ENCODE data around the gene RAB6B. TPM values are rescaled to one million over a fixed set of nuclear protein-coding genes. Genes with fewer than 3 reads are reported as not detected.

RAB6B gene
- total and polyA plus RNA-seq, 2 experiments from 2014 or later, result 2.6 to 3.0 TPM

DNA sequence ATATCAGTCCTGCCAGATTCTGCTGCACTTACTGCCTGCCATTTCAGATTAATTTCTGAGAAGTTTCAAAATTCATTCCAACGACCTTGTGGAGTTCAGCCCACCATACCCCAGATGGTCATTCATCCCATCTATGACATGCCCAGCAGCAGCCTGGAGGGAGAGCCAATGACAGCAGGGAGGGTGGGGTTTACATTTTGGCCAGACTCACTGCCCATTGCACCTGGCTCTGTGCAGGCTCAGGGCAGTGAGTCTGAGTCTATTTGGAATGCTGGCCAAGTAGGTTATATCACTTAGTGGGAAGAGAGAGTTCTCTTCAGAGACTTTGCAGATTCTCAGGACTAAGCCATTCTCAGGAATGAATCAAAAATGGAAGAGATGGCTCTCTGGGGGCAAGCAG, 68.5 kb downstream of the RAB6B start:
- H3K27me3 ChIP-seq, result no peaks in the 10 kb centered on the region
- DNase-seq (ENCODE audit: low read depth in 1 of 2, low spot score in 1 of 2), result no peak
- no peak overlapping the region for H3K27ac ChIP-seq
- no peak for TF ChIP-seq CTCF (IDR thresholded peaks at IDR 0.05; ENCODE audit: low read depth, low read length)
- no peaks in the 10 kb centered on the region for H3K36me3 ChIP-seq
- no peaks in the 10 kb centered on the region for H3K4me1 ChIP-seq (ENCODE audit: low read depth)
- no peaks in the 10 kb centered on the region for H3K9me3 ChIP-seq (ENCODE audit: low read depth)
- no peak overlapping the region for H3K4me3 ChIP-seq

- no peak overlapping the region for H3K4me3 ChIP-seq
- peaks cover 3% of the 10 kb centered on the region for H3K36me3 ChIP-seq
- no peak for DNase-seq (ENCODE audit: low read depth in 1 of 2, low spot score in 1 of 2)
- no peaks in the 10 kb centered on the region for H3K27me3 ChIP-seq
- H3K9me3 ChIP-seq (ENCODE audit: low read depth), result no peaks in the 10 kb centered on the region
- TF ChIP-seq CTCF (IDR thresholded peaks at IDR 0.05; ENCODE audit: low read depth, low read length), result no peak
- no peak overlapping the region for H3K27ac ChIP-seq
- H3K4me1 ChIP-seq (ENCODE audit: low read depth), result no peaks in the 10 kb centered on the region
These were observed 69.5 kb downstream of the RAB6B start for GRCh38 chr3:133825969-133826727.

DNA sequence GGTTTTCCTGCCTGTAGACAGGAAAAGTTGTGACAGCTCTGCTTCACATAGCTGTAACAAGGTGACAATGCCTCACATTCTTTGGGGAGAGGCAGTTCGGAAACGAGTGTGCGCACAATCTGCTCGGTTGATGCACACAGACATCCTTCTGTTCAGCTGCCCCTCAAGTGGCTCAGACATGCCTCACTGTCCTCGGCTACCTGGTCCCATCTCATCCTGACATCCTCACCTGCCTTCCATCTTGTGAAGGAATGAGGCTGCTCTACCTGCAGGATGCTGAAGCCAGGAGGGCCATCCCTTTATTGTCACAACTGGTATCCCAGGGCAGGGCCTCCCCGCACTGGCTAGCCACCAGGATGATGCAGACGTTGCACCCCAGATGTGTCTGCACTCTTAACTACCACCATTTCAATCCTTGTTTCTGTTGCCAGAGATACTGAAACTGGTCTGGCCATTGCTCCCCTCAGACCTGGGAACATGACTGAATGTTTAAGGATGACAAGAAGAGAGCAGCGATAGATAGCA, 70.7 kb downstream of the RAB6B start:
- no peak for DNase-seq (ENCODE audit: low read depth in 1 of 2, low spot score in 1 of 2)
- Histone ChIP-seq H3K27me3 (no peaks in the 10 kb centered on the region), H3K4me1 (ENCODE audit: low read depth) (no peaks in the 10 kb centered on the region), H3K36me3 (peaks cover 14% of the 10 kb centered on the region), H3K9me3 (ENCODE audit: low read depth) (no peaks in the 10 kb centered on the region), H3K4me3 (no peak overlapping the region), H3K27ac (no peak overlapping the region)
- TF ChIP-seq CTCF (IDR thresholded peaks at IDR 0.05; ENCODE audit: low read depth, low read length), result no peak

DNA sequence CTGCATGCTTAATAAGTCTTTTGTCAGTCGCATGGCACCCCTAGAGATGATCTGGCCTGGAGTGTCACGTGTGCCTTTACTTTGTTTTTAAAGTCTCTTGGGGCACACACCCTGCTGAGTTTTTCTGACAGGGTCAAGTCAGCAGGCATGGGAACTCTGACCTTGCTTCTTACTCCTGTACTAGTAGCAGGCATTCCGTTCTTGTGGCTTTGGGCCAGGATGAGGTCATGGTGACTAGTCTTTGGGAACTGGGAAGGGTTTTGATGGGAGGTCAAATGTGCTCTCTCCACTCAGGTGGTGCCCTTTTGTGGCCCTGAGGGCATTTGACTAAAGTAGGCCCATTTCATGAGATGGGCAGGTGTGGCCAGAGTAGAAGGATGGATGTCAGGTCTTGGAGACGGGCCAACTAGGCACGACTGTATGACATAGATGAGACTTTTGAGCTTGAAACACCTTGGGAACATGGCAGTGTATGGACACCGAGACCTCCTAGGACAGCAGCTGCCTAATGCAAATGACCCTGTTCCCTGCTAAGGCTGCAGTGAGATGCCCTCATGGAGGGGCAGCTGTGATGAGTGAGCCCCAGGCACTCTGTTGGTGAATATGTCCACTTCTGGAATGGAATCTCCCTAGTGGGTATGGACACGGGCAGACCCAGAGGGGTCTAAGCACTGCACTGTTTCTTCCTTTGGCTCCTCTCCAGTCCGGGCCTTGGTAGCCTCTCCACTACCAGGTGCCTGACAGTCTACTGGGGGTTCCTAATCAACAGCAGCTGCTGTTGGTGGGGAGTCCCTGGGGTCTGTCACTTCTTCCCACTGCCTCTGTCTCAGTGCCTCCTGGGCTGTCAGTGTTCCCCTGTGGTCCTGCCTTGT, 73.7 kb downstream of the RAB6B start:
- no peaks in the 10 kb centered on the region for H3K27me3 ChIP-seq
- H3K27ac ChIP-seq, result no peak overlapping the region
- H3K4me1 ChIP-seq (ENCODE audit: low read depth), result no peaks in the 10 kb centered on the region
- peak; percentile 39 to 70 for DNase-seq (ENCODE audit: low read depth in 1 of 2, low spot score in 1 of 2)
- no peaks in the 10 kb centered on the region for H3K9me3 ChIP-seq (ENCODE audit: low read depth)
- no peak overlapping the region for H3K4me3 ChIP-seq
- peaks cover 27% of the 10 kb centered on the region for H3K36me3 ChIP-seq
- no peak for TF ChIP-seq CTCF (IDR thresholded peaks at IDR 0.05; ENCODE audit: low read depth, low read length)

GRCh38 chr3:133820889-133821675, 74.6 kb downstream of the RAB6B start:
- Histone ChIP-seq H3K36me3 (peaks cover 36% of the 10 kb centered on the region), H3K27me3 (no peaks in the 10 kb centered on the region), H3K27ac (no peak overlapping the region), H3K4me3 (no peak overlapping the region), H3K4me1 (ENCODE audit: low read depth) (no peaks in the 10 kb centered on the region), H3K9me3 (ENCODE audit: low read depth) (no peaks in the 10 kb centered on the region)
- no peak for TF ChIP-seq CTCF (IDR thresholded peaks at IDR 0.05; ENCODE audit: low read depth, low read length)
- DNase-seq (ENCODE audit: low read depth in 1 of 2, low spot score in 1 of 2), result no peak

All from cardiac muscle cell (in vitro differentiated cells and primary cell).